Sigmoid colon (tissue), 4 donors: ENCODE data around the gene SPAG16.

Experiments used
- EP300 ChIP-seq, 4 donors: sonication (generic); formaldehyde crosslinking; IDR thresholded peaks; one replicate each; pipeline ENCODE4 v1.6.1; 2017; ENCODE audit warnings: antibody characterized with exemption in 4 of 4
- POLR2A ChIP-seq, 2 donors: fragments of 450-650 bp; IDR thresholded peaks; one replicate each; pipeline ENCODE4 v1.6.1; 2016; ENCODE audit warnings: antibody characterized with exemption in 2 of 2, mild to moderate bottlenecking in 2 of 2, moderate library complexity in 2 of 2
- POLR2AphosphoS5 ChIP-seq, 4 donors: sonication (generic); formaldehyde crosslinking; IDR thresholded peaks; one replicate each; pipeline ENCODE4 v1.6.1; 2017; ENCODE audit warnings: antibody characterized with exemption in 4 of 4
- TF ChIP-seq, protein P1 (sequence below), 4 experiments: fragments of 450-650 bp in 3 of 4; fragments of 200-600 bp in 1 of 4; IDR thresholded peaks; one replicate each; pipeline ENCODE4 v1.5.1; 2016 to 2019; ENCODE audit warnings: antibody characterized with exemption in 4 of 4, mild to moderate bottlenecking in 3 of 4, moderate library complexity in 2 of 4

DNA sequence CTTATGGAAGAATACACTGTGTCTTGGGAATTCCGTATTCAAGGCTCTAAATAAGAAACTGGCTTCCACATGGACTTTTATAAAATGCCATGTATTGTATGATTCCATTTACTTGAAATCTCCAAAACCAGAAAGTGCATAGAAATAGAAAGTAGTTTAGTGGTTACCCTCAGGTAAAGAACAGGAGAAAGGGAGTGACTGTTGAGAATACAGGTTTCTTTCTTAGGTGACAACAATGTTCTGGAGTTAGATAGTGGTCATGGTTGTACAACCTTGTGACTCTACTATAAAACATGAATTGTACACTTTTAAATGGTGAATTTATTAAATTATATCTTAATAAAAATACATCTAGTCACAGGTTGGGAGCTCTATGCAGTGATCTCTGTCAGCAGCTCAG is 481.8 kb downstream of the SPAG16 start:
- TF ChIP-seq, protein P1, sequence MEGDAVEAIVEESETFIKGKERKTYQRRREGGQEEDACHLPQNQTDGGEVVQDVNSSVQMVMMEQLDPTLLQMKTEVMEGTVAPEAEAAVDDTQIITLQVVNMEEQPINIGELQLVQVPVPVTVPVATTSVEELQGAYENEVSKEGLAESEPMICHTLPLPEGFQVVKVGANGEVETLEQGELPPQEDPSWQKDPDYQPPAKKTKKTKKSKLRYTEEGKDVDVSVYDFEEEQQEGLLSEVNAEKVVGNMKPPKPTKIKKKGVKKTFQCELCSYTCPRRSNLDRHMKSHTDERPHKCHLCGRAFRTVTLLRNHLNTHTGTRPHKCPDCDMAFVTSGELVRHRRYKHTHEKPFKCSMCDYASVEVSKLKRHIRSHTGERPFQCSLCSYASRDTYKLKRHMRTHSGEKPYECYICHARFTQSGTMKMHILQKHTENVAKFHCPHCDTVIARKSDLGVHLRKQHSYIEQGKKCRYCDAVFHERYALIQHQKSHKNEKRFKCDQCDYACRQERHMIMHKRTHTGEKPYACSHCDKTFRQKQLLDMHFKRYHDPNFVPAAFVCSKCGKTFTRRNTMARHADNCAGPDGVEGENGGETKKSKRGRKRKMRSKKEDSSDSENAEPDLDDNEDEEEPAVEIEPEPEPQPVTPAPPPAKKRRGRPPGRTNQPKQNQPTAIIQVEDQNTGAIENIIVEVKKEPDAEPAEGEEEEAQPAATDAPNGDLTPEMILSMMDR (IDR thresholded peaks at IDR 0.05) = no peak
- TF ChIP-seq POLR2AphosphoS5 (IDR thresholded peaks at IDR 0.05) (no peak), POLR2A (IDR thresholded peaks at IDR 0.05) (no peak), EP300 (IDR thresholded peaks at IDR 0.05) (no peak)
